B cell (primary cell): ENCODE measurements around the gene B4GALT4.

Experiments
- EZH2 ChIP-seq: IDR thresholded peaks from 2 replicates; pipeline ENCODE4 v1.6.1; 2012; ENCODE audit warnings: borderline replicate concordance, low read depth, mild to moderate bottlenecking, moderate library complexity, low read length; ENCODE audit not compliant: insufficient read depth, poor library complexity, severe bottlenecking
- TF ChIP-seq, protein P1 (sequence below): fragments of 200-600 bp; IDR thresholded peaks from one replicate; pipeline ENCODE4 v1.8.0; 2022; ENCODE audit warnings: antibody characterized with exemption, mild to moderate bottlenecking

DNA sequence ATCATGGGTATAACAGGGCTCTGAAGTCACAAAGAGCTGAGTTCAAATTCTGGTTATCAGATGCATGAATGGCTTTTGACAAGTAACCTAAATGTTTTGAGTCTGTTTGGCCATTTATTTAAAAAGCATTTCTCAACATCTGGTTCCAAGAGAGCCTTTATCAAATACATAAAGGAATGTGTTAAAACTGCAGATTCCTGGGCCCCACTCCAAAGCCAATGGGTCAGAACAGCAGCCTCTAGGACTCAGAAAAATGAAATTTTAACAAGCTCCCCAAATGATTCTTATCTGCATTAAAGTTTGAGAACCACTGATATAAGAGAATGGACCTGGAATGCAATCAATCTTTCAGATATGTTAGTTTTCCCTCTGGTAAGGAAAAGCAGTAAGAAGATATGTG, 3.4 kb downstream of the B4GALT4 start:
- TF ChIP-seq, protein P1, sequence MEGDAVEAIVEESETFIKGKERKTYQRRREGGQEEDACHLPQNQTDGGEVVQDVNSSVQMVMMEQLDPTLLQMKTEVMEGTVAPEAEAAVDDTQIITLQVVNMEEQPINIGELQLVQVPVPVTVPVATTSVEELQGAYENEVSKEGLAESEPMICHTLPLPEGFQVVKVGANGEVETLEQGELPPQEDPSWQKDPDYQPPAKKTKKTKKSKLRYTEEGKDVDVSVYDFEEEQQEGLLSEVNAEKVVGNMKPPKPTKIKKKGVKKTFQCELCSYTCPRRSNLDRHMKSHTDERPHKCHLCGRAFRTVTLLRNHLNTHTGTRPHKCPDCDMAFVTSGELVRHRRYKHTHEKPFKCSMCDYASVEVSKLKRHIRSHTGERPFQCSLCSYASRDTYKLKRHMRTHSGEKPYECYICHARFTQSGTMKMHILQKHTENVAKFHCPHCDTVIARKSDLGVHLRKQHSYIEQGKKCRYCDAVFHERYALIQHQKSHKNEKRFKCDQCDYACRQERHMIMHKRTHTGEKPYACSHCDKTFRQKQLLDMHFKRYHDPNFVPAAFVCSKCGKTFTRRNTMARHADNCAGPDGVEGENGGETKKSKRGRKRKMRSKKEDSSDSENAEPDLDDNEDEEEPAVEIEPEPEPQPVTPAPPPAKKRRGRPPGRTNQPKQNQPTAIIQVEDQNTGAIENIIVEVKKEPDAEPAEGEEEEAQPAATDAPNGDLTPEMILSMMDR: no peak
- TF ChIP-seq EZH2: no peak
